WERI-Rb-1 (cell line): ENCODE data around the gene SERP1.

ENCODE experiments used
- DNase-seq: peaks from one replicate; pipeline ENCODE4 v3.0.0-alpha.2; 2020
- H3K27ac ChIP-seq: fragments of 250-450 bp; sonication (Bioruptor Pico); 2 replicates; pipeline ENCODE4 v1.5.1; 2020; ENCODE audit warnings: mild to moderate bottlenecking, moderate library complexity
- H3K27me3 ChIP-seq: fragments of 250-450 bp; sonication (Bioruptor Pico); 2 replicates; pipeline ENCODE4 v1.5.1; 2021; ENCODE audit warnings: mild to moderate bottlenecking, low read depth, moderate library complexity; ENCODE audit not compliant: insufficient read depth, severe bottlenecking
- H3K36me3 ChIP-seq: fragments of 250-450 bp; sonication (Bioruptor Pico); 2 replicates; pipeline ENCODE4 v1.5.1; 2020; ENCODE audit warnings: mild to moderate bottlenecking, moderate library complexity
- H3K4me3 ChIP-seq: 2 replicates; pipeline ENCODE4 v1.5.1; 2011; ENCODE audit warnings: low read depth, mild to moderate bottlenecking, control low read depth, low read length
- H3K9me3 ChIP-seq: fragments of 250-450 bp; sonication (Bioruptor Pico); 2 replicates; pipeline ENCODE4 v1.5.1; 2021; ENCODE audit warnings: mild to moderate bottlenecking, moderate library complexity; ENCODE audit not compliant: severe bottlenecking
- TF ChIP-seq, protein P1 (sequence below): IDR thresholded peaks from 2 replicates; pipeline ENCODE4 v1.5.1; 2011; ENCODE audit warnings: low read depth, mild to moderate bottlenecking, control low read depth, inconsistent platforms, low read length

SERP1 gene

GRCh38 chr3:150544041-150544440 is 2.3 kb downstream of the SERP1 start:
- no peak overlapping the region for H3K4me3 ChIP-seq
- no peak overlapping the region for H3K27ac ChIP-seq

GRCh38 chr3:150543531-150543930 is 2.8 kb downstream of the SERP1 start:
- Histone ChIP-seq H3K27ac (no peak overlapping the region), H3K4me3 (no peak overlapping the region), H3K27me3 (no peaks in the 10 kb centered on the region), H3K9me3 (no peaks in the 10 kb centered on the region), H3K36me3 (peaks cover 29% of the 10 kb centered on the region)
- TF ChIP-seq, protein P1, sequence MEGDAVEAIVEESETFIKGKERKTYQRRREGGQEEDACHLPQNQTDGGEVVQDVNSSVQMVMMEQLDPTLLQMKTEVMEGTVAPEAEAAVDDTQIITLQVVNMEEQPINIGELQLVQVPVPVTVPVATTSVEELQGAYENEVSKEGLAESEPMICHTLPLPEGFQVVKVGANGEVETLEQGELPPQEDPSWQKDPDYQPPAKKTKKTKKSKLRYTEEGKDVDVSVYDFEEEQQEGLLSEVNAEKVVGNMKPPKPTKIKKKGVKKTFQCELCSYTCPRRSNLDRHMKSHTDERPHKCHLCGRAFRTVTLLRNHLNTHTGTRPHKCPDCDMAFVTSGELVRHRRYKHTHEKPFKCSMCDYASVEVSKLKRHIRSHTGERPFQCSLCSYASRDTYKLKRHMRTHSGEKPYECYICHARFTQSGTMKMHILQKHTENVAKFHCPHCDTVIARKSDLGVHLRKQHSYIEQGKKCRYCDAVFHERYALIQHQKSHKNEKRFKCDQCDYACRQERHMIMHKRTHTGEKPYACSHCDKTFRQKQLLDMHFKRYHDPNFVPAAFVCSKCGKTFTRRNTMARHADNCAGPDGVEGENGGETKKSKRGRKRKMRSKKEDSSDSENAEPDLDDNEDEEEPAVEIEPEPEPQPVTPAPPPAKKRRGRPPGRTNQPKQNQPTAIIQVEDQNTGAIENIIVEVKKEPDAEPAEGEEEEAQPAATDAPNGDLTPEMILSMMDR, result no peak
- no peak for DNase-seq

More at GRCh38 chr3:150544041-150544440, 2.3 kb downstream of the SERP1 start:
- DNase-seq, result no peak
- Histone ChIP-seq H3K9me3 (no peaks in the 10 kb centered on the region), H3K27me3 (no peaks in the 10 kb centered on the region), H3K36me3 (peaks cover 29% of the 10 kb centered on the region)
- TF ChIP-seq, protein P1, result no peak

GRCh38 chr3:150543128-150543527 is 3.2 kb downstream of the SERP1 start:
- no peaks in the 10 kb centered on the region for H3K9me3 ChIP-seq
- peaks cover 29% of the 10 kb centered on the region for H3K36me3 ChIP-seq
- no peak overlapping the region for H3K27ac ChIP-seq
- no peaks in the 10 kb centered on the region for H3K27me3 ChIP-seq
- DNase-seq, result no peak
- no peak overlapping the region for H3K4me3 ChIP-seq
- TF ChIP-seq, protein P1, result no peak

- Histone ChIP-seq H3K27ac (no peak overlapping the region), H3K27me3 (no peaks in the 10 kb centered on the region), H3K36me3 (peaks cover 26% of the 10 kb centered on the region), H3K9me3 (no peaks in the 10 kb centered on the region), H3K4me3 (no peak overlapping the region)
- TF ChIP-seq, protein P1, result no peak
- no peak for DNase-seq
Measured at GRCh38 chr3:150540991-150541390, 5.3 kb downstream of the SERP1 start.

- Histone ChIP-seq H3K27me3 (no peaks in the 10 kb centered on the region), H3K9me3 (no peaks in the 10 kb centered on the region), H3K4me3 (no peak overlapping the region), H3K36me3 (peaks cover 26% of the 10 kb centered on the region), H3K27ac (no peak overlapping the region)
- TF ChIP-seq, protein P1, result no peak
- DNase-seq, result no peak
Measured at GRCh38 chr3:150540297-150540696, 6.0 kb downstream of the SERP1 start.
